GM18861 (cell line): ENCODE results near the gene ZNF91.
"Not testable (repeated sequence)": the region's sequence is repeated elsewhere in the genome, so short reads cannot be mapped to it uniquely, and the experiment has no call there.

Experiments
- ATAC-seq: cut with Tn5 transposase; IDR thresholded peaks from one replicate; pipeline ENCODE4 v1.9.1; 2021; ENCODE audit not compliant: unreplicated experiment

The ZNF91 gene

GRCh38 chr19:23321403-23321802 lies 73.9 kb downstream of the ZNF91 start:
- ATAC-seq = not testable (repeated sequence)

GRCh38 chr19:23319571-23319970 lies 75.7 kb downstream of the ZNF91 start:
- not testable (repeated sequence) for ATAC-seq

GRCh38 chr19:23318941-23319340 lies 76.3 kb downstream of the ZNF91 start:
- not testable (repeated sequence) for ATAC-seq

- ATAC-seq = no peak
Measured at GRCh38 chr19:23318143-23318542, 77.1 kb downstream of the ZNF91 start.

- no peak for ATAC-seq
Measured at GRCh38 chr19:23315286-23315685, 80.0 kb downstream of the ZNF91 start.

GRCh38 chr19:23314505-23315251 lies 80.6 kb downstream of the ZNF91 start:
- no peak for ATAC-seq

- ATAC-seq = no peak
Measured at GRCh38 chr19:23313196-23313595, 82.1 kb downstream of the ZNF91 start.

GRCh38 chr19:23312515-23312914 lies 82.8 kb downstream of the ZNF91 start:
- no peak for ATAC-seq

- no peak for ATAC-seq
Measured at GRCh38 chr19:23311551-23311950, 83.7 kb downstream of the ZNF91 start.

- ATAC-seq = no peak
Measured at GRCh38 chr19:23310729-23311211, 84.5 kb downstream of the ZNF91 start.

- no peak for ATAC-seq
Measured at GRCh38 chr19:23309926-23310325, 85.3 kb downstream of the ZNF91 start.

GRCh38 chr19:23305555-23305954 lies 89.7 kb downstream of the ZNF91 start:
- no peak for ATAC-seq

GRCh38 chr19:23304238-23304637 lies 91.0 kb downstream of the ZNF91 start:
- no peak for ATAC-seq

GRCh38 chr19:23294141-23294540 lies 101.1 kb downstream of the ZNF91 start:
- ATAC-seq = no peak

- ATAC-seq = not testable (repeated sequence)
Measured at GRCh38 chr19:23289966-23290365, 105.3 kb downstream of the ZNF91 start.
